ENCODE data around the gene AKAP5. TPM values are rescaled to one million over a fixed set of nuclear protein-coding genes. Genes with fewer than 3 reads are reported as not detected.

AKAP5 gene
- total and polyA plus RNA-seq, 2 of the 8 experiments (the other 6 are each of a cell fraction or from before 2014, with no cell fraction given) = 0.50 to 3.8 TPM

DNA sequence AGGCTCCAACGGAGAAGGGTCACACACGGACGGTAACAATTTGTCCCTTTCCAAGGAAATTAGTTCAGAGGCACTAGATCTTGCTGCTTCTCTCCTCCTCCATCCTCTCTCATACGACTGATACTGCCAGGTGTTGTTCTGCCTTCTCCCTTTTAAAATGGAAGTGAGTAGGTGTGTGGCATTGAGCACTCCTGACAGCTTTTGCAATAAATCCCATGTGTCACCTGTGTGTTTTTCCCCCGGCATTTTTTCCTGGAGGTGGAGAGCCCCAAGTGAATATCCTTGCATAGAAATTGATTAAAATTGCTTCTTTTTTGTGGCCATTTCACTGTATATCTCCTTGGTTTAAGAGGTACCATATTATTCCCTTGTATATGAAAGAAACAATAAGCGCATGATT is 26.2 kb upstream of the AKAP5 start (continued):
- no peak for TF ChIP-seq SUZ12 (IDR thresholded peaks at IDR 0.05; ENCODE audit: low read length)
- TF ChIP-seq, protein P1, sequence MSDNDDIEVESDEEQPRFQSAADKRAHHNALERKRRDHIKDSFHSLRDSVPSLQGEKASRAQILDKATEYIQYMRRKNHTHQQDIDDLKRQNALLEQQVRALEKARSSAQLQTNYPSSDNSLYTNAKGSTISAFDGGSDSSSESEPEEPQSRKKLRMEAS (IDR thresholded peaks at IDR 0.05) = no peak
- no peak for TF ChIP-seq CTBP2 (IDR thresholded peaks at IDR 0.05; ENCODE audit: borderline replicate concordance, insufficient read depth, insufficient read length, low read length)
- no peak for TF ChIP-seq POLR2A (IDR thresholded peaks at IDR 0.05; ENCODE audit: control extremely low read depth in 1 of 2, low read depth in 2 of 2, low read length in 2 of 2)
